GM19438 (cell line): ENCODE measurements around the gene GTF3C5.
"Not testable (repeated sequence)": the region's sequence is repeated elsewhere in the genome, so short reads cannot be mapped to it uniquely, and the experiment has no call there.

Experiments
- ATAC-seq: cut with Tn5 transposase; IDR thresholded peaks from one replicate; pipeline ENCODE4 v1.9.1; 2021; ENCODE audit warnings: low read depth; ENCODE audit not compliant: unreplicated experiment

GTF3C5 gene

DNA sequence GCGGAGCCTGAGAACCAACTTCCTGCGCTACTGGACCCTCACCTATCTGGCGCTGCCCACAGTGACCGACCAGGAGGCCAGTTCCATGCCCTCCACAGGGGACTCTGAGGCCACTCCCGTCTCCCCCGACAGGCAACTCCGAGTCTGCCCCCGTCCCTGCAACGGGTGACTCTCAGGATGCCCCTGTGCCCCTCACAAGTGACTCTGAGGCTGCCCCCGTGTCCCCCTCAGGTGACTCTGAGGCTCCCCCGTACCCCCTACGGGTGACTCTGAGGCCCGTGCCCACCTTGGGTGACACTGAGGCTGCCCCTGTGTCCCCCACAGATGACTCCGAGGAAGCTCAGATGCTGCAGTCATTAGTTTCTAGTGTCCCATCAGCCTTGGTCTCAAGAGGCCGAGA lies 56.1 kb downstream of the GTF3C5 start:
- no peak for ATAC-seq

DNA sequence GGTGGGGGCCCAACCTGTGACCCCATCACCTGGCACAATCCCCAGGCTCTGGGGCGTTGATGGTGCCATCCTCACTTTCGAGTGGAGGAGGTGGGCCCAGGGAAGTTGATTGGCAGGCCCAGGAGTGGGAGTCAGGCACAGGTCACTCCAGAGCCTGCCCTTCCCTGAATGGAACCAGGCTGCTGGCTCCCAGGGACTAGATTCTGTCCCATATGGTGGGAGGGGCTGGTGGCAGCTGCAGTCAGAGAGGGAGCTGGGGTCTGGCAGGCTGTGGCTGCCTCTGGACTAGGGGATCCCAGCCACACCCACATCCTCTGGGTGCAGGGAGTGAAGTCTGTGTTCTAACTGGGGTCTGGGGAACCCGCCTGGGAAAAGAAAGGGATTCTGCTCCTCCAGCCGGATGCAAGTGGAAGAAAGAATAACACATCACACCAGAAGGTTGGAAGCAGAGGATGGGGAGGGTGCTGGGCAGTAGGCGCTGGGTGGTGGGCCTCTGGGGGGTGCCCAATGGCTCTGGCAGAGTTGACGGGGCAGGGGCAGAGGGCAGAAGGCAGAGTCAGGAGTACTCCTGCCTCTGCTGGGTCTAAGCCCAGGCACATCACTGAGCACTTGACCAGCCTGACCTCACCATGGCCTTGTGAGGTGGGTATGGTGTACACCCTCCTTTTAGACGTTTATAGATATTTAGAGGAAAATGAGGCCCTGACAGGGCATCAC lies 56.8 kb downstream of the GTF3C5 start:
- no peak for ATAC-seq

DNA sequence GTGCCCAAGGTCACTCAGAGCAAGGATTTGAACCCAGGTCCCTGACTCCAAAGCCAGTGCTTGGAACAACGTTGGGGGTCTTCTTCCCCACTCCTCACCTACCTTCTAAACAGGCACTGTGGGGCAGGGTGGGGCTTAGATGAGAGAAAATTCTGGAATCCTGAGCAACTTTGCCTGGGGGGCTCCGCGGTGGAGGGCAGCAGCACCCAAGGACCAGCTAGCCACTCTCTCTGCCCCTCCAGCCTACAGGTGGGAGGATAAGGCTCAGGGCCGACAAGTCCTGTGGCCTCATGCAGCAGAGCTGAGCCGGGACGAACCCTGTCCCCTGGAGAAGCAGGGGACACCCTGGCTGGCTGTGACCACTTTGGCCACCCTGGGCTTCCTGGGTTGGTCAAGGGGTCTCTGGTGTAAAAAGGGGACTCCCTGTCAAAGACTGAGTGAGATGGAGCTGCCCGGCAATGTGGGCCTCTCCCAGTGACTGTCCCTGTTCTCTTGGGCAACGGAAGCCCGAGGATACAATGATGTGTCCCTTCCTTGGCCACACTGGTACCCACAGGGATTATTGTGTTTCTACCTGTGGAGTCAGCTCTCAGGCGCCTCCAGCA lies 57.5 kb downstream of the GTF3C5 start:
- ATAC-seq = no peak

DNA sequence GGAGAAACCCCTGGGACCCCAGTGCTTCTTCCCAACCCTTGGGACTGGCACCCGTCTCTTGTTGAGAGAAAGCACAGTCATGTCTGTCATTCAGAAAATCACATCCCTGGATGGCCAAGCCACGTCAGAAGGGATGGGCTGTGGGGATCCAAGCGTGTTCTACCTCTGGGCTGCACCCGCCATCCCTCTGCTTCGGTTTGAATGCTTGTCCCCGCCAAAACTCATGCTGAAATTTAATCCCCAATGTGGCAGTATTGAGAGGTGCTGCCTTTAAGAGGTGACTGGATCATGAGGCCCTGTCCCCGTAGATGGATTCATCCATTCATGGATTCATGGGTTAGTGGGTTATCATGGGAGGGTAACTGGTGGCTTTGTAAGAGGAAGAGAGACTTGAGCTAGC lies 58.0 kb downstream of the GTF3C5 start:
- ATAC-seq = no peak

DNA sequence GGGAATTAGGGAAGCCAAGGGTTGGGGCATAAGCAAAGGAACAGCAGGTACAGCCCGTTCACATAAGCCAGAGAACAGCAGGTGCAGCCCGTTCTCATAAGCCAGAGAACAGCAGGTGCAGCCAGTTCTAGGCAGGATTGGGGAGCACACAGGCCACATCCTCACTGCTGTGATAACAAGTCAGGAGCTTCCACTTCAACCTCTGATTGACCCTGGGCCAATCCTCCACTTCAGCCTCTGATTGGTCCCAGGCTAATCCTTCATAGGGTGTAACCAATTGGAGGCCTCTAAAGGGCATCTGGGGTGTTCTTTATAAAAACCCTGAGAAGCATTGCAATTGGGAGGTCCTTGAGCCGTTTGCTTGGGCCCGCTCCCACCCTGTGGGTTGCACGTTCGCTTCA lies 58.5 kb downstream of the GTF3C5 start:
- no peak for ATAC-seq

DNA sequence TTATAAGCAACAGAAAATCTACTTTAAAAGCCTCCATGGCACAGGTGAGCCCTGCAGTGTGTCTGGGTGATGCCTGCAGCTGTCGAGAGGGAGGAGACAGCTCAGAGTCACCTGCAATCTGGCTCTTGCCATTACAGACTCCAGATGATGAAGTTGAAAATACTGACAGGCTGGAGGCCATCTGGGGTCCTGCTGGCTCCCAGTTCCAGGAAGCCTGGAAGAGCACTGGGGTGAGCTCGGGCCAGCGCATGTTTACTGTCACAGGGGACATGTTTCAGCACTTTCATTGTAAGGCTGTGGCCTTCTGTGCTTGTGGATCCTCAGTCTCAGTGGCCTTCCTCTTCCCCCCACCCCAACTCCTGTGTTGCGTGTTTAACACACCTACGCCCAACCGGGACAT lies 59.4 kb downstream of the GTF3C5 start:
- ATAC-seq = no peak

DNA sequence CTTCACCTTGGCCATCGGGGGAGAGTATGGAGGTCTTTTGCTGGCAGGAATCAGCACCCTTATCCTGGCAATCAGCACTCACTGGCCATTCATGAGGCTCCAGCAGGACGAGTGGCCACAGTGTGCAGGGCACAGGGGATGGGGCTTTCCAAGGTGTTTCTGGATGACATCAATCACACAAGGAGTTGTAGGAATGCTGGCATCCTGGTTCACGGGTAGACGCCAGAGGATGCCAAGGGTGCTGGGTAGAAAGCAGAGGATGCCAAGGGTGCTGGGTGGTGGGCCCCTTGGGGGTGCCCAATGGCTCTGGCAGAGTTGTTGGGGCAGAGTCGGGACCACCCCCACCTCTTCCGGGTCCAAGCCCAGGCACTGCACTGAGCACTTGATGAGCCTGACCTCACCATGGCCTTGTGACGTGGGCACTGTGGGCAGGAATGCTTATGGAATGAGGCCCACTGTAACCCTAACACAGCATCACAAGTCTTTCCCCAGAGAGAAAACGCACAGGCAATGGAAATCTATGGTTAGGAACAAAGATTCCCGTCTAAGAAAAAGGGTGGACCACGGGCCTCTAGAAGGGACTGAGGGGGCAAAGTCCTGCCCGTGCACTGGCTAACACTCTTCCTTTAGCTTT lies 60.1 kb downstream of the GTF3C5 start:
- no peak for ATAC-seq

DNA sequence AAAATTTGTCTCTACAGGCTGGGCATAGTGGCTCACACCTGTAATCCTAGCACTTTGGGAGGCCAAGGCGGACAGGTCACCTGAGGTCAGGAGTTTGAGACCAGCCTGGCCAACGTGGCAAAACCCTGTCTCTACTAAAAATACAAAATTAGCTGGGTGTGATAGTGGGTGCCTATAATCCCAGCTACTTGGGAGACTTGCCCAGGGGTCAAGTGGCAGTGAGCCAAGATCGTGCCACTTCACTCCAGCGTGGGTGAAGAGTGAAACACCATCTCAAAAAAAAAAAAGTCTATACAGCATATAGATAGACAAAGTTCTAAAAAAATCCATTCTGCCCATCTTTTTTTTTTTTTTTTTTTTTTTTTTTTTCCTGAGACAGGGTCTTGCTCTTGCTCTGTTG lies 63.6 kb downstream of the GTF3C5 start:
- ATAC-seq = not testable (repeated sequence)

DNA sequence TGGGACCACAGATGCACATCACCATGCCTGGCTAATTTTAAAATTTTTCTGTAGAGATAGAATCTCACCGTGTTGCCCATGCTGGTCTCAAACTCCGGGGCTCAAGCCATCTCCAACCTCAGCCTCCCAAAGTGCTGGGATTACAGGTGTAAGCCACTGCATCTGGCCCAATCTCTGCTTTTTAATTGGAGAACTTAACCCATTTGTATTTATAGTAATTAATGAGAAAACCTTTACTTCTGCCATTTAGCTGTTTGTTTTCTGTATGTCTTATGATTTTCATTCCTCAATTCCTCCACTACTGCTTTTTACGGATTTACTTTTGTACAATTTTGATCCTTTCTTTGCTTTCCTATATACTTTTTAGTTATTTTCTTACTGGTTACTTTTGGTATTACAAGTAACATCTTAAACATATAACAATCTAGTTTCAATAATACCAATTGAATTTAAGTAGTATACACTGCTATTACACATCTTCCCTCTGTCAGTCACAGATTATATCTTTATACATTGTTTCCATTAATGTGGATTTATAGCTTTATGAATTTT lies 64.1 kb downstream of the GTF3C5 start:
- ATAC-seq = no peak

DNA sequence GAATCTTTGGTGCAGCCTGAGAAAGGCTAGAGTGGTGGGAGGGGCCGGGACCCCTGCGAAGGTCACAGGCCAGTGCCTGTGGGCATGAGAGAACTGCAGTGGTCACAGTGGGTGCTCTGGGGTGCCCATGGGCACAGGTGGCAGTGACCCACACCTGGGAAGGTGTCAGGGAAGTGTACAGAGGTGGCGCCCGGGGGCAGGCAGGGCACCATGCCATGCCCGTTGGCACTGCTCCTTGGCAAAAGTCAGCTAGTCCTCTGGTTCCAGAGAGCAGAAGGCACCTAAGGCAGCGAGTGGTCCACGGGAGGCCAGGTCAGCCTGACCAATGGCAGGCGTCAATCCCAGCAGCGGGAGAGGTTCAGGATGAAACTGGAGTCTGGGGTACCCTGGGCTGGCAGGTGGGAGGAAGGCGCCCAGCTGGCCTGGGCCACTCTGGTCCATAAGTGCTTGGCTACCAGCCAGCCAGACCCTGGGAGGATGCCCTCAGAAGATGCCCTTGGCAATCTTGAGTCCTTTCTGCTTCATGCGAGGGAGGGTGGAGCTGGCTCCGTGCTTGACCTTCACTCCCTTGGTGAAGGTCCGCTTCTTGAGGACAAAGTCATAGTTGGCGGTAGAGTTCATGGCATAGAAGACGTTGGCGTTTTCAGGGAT lies 67.4 kb downstream of the GTF3C5 start:
- ATAC-seq = no peak

DNA sequence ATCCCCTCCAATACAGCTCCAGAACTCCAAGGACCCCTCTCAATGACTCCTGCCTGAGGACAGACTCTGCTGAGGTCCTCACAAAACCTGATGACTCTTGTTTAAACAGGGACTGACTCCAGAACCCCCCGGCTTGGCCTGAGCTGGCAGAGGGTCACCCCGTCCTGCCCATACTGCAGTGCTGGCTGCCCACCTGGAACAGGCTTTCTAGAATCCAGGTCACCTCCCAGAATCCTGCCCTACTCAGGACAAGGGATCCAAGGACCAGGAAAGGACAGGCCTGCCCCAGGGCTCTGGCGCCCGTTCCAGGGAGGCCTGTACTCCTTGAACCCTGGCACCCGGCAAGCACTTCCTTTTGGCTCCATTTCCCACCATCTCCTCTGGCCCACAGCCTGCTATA lies 68.1 kb downstream of the GTF3C5 start:
- no peak for ATAC-seq

DNA sequence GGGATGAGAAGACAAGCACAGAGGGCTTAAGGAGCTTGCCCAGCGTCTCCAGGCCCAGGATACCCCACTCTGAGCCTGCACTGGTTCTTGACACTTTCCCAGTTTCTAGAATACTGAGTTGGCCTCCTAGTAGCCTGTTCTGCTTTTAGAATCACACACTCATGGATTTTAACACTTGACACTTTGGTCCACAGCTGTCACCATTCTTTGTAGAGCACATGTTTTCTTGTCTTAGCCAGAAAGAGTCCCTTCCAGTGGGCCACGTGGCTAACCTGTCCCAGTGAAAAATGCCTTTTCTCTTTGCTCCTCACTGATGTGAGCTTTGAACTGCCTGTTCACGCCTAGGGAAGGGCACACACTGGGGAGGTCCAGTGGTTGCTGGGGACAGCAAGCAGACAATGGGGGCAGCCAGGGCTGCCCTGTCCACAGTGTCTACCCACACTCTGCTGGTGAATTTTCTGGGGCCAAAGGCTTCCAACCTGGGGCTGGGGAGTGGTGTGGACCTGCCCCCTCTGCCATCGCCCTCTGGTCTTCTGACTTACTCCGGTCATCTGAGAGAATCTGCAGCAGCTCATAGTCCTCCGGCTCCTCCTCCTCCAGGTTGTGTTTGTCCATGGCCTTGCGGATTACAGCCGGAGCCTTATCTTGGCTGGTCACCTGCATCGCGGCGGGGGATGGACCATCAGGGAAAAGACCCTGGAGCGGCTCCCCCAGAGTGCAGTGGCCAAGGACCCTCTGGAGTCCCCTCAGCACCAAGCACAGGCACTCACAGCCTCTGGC lies 69.1 kb downstream of the GTF3C5 start:
- no peak for ATAC-seq

DNA sequence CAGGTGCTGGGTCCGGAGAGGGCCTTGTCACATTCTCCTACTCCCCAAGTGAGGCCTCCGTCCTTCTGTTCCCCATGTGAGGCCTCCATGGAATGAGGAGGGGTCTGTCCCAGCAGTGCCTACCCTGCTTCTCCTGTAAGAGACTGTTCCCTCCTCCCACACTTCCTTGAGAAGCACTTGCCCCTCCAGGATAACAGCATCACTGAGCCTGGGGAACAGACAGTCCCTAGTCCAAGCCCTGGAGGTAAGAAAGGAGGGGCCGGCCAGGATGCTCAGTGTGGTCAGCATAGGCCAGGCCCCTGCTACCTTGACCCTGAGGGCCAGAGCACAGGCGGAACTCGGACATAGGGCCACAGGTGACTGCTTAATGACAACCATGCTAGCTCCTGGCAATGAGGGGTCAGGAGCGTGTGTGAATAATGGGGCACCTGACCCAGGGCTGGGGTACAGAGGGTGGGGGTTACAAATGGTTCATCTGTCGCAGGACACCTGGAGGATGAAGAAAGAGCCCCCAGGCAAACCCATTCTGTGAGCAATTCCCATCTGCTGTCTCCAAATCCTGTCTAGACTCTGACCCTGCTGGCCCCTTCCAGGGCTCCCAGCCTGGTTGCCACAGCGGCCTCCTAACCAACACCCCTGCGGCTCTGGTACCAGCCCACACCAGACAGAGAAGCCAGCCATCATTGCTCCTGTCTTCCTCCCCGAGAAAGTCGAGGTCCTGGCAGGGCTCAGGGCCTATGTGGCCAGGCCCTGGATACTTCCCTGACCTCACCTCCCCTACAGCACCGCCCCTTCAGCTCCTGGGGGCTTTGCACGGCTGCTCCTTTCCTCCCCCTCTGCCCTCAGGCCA lies 69.9 kb downstream of the GTF3C5 start:
- ATAC-seq = no peak

DNA sequence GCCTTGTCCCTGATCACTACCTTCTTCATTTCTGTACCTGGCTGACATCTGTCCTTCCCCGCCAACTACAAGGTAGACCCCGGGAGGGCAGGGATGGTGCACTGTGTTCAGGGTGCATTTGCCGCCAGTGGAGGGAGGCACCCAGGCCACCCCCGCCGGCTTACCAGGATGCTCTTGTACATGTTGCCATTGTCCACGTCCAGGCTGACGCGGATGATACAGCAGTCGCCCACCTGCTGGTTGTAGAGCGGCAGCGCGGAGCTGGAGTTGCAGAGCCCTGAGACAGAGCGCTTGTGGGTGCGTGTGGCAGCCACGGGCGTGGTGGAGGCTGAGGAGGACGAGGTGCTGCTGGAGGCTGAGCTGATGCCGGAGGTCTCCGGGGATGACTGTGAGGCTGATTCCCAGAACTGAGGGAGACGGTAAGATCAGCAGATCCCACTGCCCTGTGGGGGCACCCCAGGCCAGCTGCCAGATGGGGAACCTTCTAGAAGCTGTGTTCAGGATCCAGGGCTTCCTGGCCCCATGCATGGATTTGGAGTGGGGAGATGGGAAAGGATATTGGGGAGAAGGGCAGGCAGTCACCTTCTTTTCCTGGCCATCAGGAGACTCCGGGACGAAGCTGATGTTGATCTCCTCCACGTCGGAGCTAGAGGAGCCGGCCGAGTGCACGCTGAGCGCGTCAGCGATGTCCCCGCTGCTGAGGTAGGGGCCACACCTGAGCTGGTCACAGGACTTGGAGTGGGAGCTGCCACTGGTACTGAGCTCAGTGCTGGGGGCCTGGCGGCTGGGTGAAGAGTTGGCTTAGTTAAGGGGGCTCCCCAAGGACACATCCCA lies 70.8 kb downstream of the GTF3C5 start:
- no peak for ATAC-seq

DNA sequence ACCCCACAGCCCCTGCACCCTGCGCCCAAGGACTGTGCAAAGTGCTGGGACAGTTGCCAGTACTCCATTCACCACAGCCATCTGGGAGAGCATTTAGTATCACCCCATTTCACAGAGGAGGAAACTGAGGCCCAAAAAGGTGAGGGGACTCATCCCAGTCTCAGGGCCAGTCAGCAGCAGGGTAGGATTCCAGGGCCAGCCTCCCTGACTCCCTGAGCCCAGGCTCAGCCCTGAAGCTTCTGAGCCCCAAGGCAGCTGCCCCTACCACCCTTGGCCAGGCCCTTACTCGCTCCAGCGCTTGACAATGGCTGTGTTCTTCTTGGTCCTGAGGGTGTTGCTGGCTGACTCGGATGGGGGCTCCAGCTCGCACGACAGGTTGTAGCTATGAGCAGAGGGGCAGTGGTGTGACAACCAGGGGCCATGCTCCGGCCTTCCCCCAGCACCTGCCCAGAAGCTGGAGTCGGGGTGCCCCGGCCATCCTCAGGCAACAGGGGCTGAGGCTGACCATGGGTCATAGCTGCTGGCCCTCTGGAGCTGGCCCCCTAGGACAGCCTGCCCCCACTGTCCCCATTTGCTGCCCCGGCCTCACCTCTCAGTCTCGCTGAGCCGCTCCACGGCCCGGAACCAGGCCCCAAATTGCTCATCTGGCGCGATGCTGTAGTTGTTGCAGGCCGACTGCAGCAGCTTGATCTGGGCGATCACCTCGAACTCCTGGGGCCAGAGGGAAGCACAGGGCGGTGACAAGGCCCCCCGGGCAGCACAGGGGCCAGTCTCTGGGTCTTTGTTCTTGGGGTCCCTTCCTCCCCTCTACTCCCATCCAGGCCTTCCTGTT lies 71.6 kb downstream of the GTF3C5 start:
- no peak for ATAC-seq

DNA sequence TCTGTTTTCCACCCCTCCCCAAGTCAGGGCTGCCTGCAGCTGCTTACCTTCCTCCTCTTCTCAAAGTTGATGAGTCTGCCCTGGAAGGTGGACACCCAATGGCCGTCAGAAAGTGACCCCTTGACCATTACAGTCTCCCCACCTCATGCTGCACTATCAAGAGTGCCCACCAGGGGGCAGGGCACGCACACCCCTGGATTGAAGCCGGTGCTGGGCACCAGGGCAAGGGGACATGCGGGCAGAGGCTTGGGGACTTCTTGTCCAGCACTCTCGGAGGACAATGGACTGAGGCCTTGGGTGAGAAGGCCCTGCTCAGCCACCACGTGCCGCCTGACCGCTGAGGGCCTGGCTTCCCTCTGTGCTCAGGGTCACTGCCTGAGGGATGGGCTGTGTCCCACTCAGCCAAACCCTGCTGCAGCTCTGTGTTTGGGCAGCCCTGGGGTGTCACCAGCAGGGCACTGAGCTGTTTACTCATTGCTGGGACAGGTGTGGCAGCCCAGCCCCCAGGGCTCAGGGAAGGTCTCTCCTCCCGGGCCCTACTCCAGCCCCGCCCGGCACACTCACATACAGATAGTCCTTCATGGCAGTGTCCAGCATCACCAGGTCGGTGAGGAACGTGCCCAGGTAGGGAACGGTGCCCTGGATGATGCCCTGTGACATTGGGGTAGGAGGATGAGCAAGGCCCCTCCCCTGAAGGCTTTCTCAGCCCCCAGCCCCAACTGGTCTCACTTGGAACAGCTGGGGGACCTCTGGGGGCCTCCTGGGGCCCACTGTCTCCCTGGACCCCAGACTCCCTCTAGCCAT lies 72.6 kb downstream of the GTF3C5 start:
- no peak for ATAC-seq

DNA sequence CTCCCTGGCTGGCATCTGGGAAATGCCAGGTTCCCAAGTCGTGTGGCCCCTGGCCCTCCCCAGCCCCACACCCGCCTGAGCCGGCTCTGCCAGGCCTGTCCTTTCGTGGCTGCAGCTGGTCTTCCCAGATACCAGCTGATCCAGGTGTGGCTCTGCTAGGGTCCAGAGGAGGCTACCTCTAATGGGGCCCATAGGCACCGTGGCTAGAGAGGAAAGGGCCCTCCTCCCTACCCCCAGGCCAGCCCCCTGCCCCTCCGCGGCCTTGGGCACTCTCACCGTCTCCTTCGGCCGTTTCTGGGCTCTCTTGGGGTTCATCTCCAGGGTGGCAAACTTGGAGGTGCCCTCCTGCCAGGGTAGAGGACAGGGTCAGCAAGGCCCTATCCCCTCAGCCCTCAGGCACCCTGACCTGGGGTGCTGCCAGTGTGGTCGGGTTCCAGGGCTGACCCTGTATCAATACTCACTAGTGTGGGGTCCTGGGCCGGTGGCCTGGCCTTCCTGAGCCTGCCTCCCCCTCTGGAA lies 73.2 kb downstream of the GTF3C5 start:
- ATAC-seq = no peak
